OCI-LY1 (cell line): ENCODE results near the gene DAPK2.
"Not testable (repeated sequence)": the region's sequence is repeated elsewhere in the genome, so short reads cannot be mapped to it uniquely, and the experiment has no call there.

Experiments used
- EZH2 ChIP-seq: fragments of 200-600 bp; sonication (generic), shearing (Covaris generic); IDR thresholded peaks from 2 replicates; pipeline ENCODE4 v1.8.0; 2017; ENCODE audit warnings: borderline replicate concordance, mixed run types, mild to moderate bottlenecking, antibody characterized with exemption, low read length, moderate library complexity, mixed read lengths
- TF ChIP-seq, protein P1 (sequence below): fragments of 200-600 bp; sonication (generic), shearing (Covaris generic); IDR thresholded peaks from 2 replicates; pipeline ENCODE4 v1.5.1; 2017; ENCODE audit warnings: mild to moderate bottlenecking, antibody characterized with exemption, low read length, moderate library complexity, mixed read lengths

GRCh38 chr15:64059104-64059503 is 12.8 kb upstream of the DAPK2 start:
- TF ChIP-seq, protein P1, sequence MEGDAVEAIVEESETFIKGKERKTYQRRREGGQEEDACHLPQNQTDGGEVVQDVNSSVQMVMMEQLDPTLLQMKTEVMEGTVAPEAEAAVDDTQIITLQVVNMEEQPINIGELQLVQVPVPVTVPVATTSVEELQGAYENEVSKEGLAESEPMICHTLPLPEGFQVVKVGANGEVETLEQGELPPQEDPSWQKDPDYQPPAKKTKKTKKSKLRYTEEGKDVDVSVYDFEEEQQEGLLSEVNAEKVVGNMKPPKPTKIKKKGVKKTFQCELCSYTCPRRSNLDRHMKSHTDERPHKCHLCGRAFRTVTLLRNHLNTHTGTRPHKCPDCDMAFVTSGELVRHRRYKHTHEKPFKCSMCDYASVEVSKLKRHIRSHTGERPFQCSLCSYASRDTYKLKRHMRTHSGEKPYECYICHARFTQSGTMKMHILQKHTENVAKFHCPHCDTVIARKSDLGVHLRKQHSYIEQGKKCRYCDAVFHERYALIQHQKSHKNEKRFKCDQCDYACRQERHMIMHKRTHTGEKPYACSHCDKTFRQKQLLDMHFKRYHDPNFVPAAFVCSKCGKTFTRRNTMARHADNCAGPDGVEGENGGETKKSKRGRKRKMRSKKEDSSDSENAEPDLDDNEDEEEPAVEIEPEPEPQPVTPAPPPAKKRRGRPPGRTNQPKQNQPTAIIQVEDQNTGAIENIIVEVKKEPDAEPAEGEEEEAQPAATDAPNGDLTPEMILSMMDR, result not testable (repeated sequence)
- not testable (repeated sequence) for TF ChIP-seq EZH2
